Activated CD8-positive, alpha-beta T cell treated with anti-CD3 and anti-CD28 coated beads for 36 hours (primary cell): ENCODE data around the gene NEK6. TPM values are rescaled to one million over a fixed set of nuclear protein-coding genes. Genes with fewer than 3 reads are reported as not detected.

Experiments
- ATAC-seq: fragments of 200-7000 bp; cut with Tn5 transposase; one replicate; pipeline ENCODE4 v1.10.0; 2021; ENCODE audit warnings: mild to moderate bottlenecking, moderate library complexity
- CTCF ChIA-PET: fragments of 350-600 bp; sonication (Branson Sonifier 250); formaldehyde crosslinking; loops from one replicate; lab custom pipeline; 2021; ENCODE audit warnings: antibody characterized with exemption; lab: Charles Lee
- POLR2A ChIA-PET: fragments of 350-600 bp; sonication (Branson Sonifier 250); formaldehyde crosslinking; loops from one replicate; lab custom pipeline; 2021; ENCODE audit warnings: antibody characterized with exemption; lab: Charles Lee
- DNase-seq: peaks from one replicate; pipeline ENCODE4 v3.0.0-alpha.2; 2020
- H3K27ac Mint-ChIP-seq: one replicate; pipeline ENCODE4 v1.8.0; 2021; ENCODE audit warnings: mild to moderate bottlenecking, mixed read lengths
- H3K27me3 Mint-ChIP-seq: one replicate; pipeline ENCODE4 v1.8.0; 2021; ENCODE audit warnings: mixed read lengths
- H3K36me3 Mint-ChIP-seq: one replicate; pipeline ENCODE4 v1.8.0; 2021; ENCODE audit warnings: low read depth, mixed read lengths
- H3K4me1 Mint-ChIP-seq: one replicate; pipeline ENCODE4 v1.8.0; 2021; ENCODE audit warnings: low read depth, mixed read lengths
- H3K4me3 Mint-ChIP-seq: one replicate; pipeline ENCODE4 v1.8.0; 2021; ENCODE audit warnings: mild to moderate bottlenecking, moderate library complexity, mixed read lengths
- H3K9me3 Mint-ChIP-seq: one replicate; pipeline ENCODE4 v1.8.0; 2021; ENCODE audit warnings: mixed read lengths
- intact Hi-C: fragments of 100-400 bp; cut with micrococcal nuclease; formaldehyde crosslinking; loops from one replicate; pipeline ENCODE4 v1.10.0; 2022
- total RNA-seq, 2 experiments: library from RNA; stranded (reverse); gene quantifications; one replicate each; pipeline ENCODE4 v1.2.3, GENCODE V29; 2021
- TF ChIP-seq, protein P1 (sequence below): fragments of 200-600 bp; IDR thresholded peaks from one replicate; pipeline ENCODE4 v1.8.0; 2022; ENCODE audit warnings: antibody characterized with exemption, mild to moderate bottlenecking

Gene NEK6
- total RNA-seq, 2 experiments from 2014 or later = 20.2 to 21.8 TPM

DNA sequence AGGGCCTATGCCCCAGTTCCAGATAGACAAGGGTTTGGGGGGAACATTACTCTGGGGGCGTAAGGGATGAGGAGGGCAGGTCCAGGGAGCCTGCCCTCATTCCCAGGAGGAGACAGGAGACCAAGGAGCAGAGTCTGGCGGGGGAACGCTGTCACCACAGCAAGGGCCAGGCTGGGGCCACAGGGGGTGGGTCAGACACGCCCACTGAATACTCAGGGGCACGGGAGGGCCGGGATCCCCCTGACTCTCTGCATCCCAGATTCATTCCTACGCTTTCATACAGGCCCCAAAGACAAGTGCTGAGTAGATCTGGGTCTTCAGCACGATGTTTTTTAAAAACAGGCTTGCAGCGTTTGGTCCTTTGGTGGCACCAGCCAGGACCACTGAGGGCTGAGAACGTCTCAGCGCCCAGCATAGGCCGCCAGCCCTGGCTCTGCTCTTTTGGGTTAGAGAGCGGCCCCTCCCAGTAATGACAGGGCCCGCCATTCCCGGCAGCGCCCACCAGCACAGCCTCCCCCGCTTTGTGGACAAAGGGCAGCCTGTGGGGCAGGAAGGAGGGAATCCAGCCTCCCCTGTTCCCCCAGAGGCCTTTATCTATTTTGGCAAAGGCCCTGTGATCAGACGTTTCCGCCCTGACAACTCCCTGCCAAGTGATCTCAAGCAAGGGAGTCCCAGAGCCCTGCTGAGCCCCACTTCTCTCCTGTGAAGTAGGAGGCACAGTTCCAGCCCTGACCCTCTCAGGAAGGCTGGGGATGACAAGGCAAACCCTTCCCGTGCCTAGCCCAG is 24.9 kb downstream of the NEK6 start:
- H3K4me3 Mint-ChIP-seq = no peak overlapping the region
- ChIA-PET POLR2A (no interaction called here), CTCF (interaction anchor here (0.9 kb wide), 1 partner anchor 9 kb away, joined by 3 read pairs; no protein-coding TSS in a partner anchor)
- TF ChIP-seq, protein P1, sequence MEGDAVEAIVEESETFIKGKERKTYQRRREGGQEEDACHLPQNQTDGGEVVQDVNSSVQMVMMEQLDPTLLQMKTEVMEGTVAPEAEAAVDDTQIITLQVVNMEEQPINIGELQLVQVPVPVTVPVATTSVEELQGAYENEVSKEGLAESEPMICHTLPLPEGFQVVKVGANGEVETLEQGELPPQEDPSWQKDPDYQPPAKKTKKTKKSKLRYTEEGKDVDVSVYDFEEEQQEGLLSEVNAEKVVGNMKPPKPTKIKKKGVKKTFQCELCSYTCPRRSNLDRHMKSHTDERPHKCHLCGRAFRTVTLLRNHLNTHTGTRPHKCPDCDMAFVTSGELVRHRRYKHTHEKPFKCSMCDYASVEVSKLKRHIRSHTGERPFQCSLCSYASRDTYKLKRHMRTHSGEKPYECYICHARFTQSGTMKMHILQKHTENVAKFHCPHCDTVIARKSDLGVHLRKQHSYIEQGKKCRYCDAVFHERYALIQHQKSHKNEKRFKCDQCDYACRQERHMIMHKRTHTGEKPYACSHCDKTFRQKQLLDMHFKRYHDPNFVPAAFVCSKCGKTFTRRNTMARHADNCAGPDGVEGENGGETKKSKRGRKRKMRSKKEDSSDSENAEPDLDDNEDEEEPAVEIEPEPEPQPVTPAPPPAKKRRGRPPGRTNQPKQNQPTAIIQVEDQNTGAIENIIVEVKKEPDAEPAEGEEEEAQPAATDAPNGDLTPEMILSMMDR = no peak
- peaks cover 41% of the 10 kb centered on the region for H3K4me1 Mint-ChIP-seq
- ATAC-seq (no peak), DNase-seq (no peak)
- H3K27me3 Mint-ChIP-seq = peaks cover 2% of the 10 kb centered on the region
- H3K36me3 Mint-ChIP-seq = no peaks in the 10 kb centered on the region
- H3K27ac Mint-ChIP-seq = no peak overlapping the region
- H3K9me3 Mint-ChIP-seq = no peaks in the 10 kb centered on the region
- intact Hi-C loops = no loop called here

GRCh38 chr9:124283228-124283814 is 25.6 kb downstream of the NEK6 start:
- H3K9me3 Mint-ChIP-seq = no peaks in the 10 kb centered on the region
- POLR2A ChIA-PET = no interaction called here
- TF ChIP-seq, protein P1 = no peak
- H3K4me3 Mint-ChIP-seq = no peak overlapping the region
- H3K4me1 Mint-ChIP-seq = peaks cover 44% of the 10 kb centered on the region
- CTCF ChIA-PET = no interaction called here
- ATAC-seq = no peak
- no peak for DNase-seq
- H3K36me3 Mint-ChIP-seq = no peaks in the 10 kb centered on the region
- no peaks in the 10 kb centered on the region for H3K27me3 Mint-ChIP-seq
- intact Hi-C loops = no loop called here
- no peak overlapping the region for H3K27ac Mint-ChIP-seq

- Mint-ChIP-seq H3K9me3 (no peaks in the 10 kb centered on the region), H3K4me1 (peaks cover 50% of the 10 kb centered on the region), H3K4me3 (no peak overlapping the region), H3K27me3 (no peaks in the 10 kb centered on the region), H3K27ac (no peak overlapping the region), H3K36me3 (no peaks in the 10 kb centered on the region)
- ATAC-seq = no peak
- ChIA-PET POLR2A (no interaction called here), CTCF (no interaction called here)
- TF ChIP-seq, protein P1 = no peak
- no peak for DNase-seq
- intact Hi-C loops = no loop called here
Observed at GRCh38 chr9:124284237-124284831, 26.6 kb downstream of the NEK6 start.

- ATAC-seq (no peak), DNase-seq (no peak)
- no peaks in the 10 kb centered on the region for H3K27me3 Mint-ChIP-seq
- H3K4me3 Mint-ChIP-seq = no peak overlapping the region
- ChIA-PET POLR2A (no interaction called here), CTCF (no interaction called here)
- H3K9me3 Mint-ChIP-seq = no peaks in the 10 kb centered on the region
- H3K4me1 Mint-ChIP-seq = peaks cover 52% of the 10 kb centered on the region
- intact Hi-C loops = loop anchor here (5.0 kb wide), 1 partner anchor 83 kb away; no protein-coding TSS in a partner anchor
- peak overlapping the region; percentile 96 for H3K27ac Mint-ChIP-seq
- TF ChIP-seq, protein P1 = no peak
- H3K36me3 Mint-ChIP-seq = no peaks in the 10 kb centered on the region
Observed at GRCh38 chr9:124284940-124285441, 27.2 kb downstream of the NEK6 start.
